Spleen (tissue), 11 donors: Measurements from ENCODE around the gene WDR44. TPM values are rescaled to one million over a fixed set of nuclear protein-coding genes. Genes with fewer than 3 reads are reported as not detected.

Source experiments
- DNase-seq: peaks from one replicate; pipeline ENCODE4 v3.0.0-alpha.2; 2020
- H3K27ac ChIP-seq, 8 donors: fragments of 200-600 bp; sonication (generic) in 7 of 8; 1 replicate in 4 of 8; 2 replicates in 4 of 8; pipeline versions ENCODE4 v1.5.0 to v1.8.0; 2016 to 2021; ENCODE audit warnings: inconsistent platforms in 4 of 8, mild to moderate bottlenecking in 4 of 8, moderate library complexity in 1 of 8
- H3K27me3 ChIP-seq, 7 donors: fragments of 200-600 bp; sonication (generic) in 6 of 7; replicated peaks in 1 of 7; 1 replicate in 4 of 7; 2 replicates in 3 of 7; pipeline versions ENCODE4 v1.5.0 to v1.8.0; 2016 to 2021; ENCODE audit warnings: inconsistent platforms in 3 of 7, mild to moderate bottlenecking in 1 of 7
- H3K36me3 ChIP-seq, 6 donors: fragments of 200-600 bp; sonication (generic) in 5 of 6; 1 replicate in 4 of 6; 2 replicates in 2 of 6; pipeline versions ENCODE4 v1.5.0 to v1.8.0; 2016 to 2021; ENCODE audit warnings: inconsistent platforms in 2 of 6
- H3K4me1 ChIP-seq, 6 donors: fragments of 200-600 bp; sonication (generic) in 5 of 6; 1 replicate in 3 of 6; 2 replicates in 3 of 6; pipeline versions ENCODE4 v1.5.0 to v1.8.0; 2016 to 2021; ENCODE audit warnings: inconsistent platforms in 3 of 6
- H3K4me3 ChIP-seq, 8 donors: fragments of 200-600 bp; sonication (generic) in 7 of 8; 1 replicate in 4 of 8; 2 replicates in 4 of 8; pipeline versions ENCODE4 v1.5.0 to v1.8.0; 2016 to 2021; ENCODE audit warnings: inconsistent platforms in 4 of 8, mild to moderate bottlenecking in 4 of 8, moderate library complexity in 2 of 8
- H3K9me3 ChIP-seq, 8 donors: fragments of 200-600 bp; sonication (generic) in 7 of 8; 1 replicate in 4 of 8; 2 replicates in 4 of 8; pipeline versions ENCODE4 v1.5.0 to v1.8.0; 2016 to 2021; ENCODE audit warnings: inconsistent platforms in 4 of 8
- CTCF ChIP-seq, 11 experiments: fragments of 200-600 bp in 7 of 11; fragments of 450-650 bp in 4 of 11; sonication (generic) in 4 of 11; IDR thresholded peaks in 8 of 11; conservative IDR thresholded peaks in 3 of 11; 1 replicate in 7 of 11; 2 replicates in 4 of 11; pipeline versions ENCODE4 v1.4.0 to v1.8.0; 2016 to 2021; ENCODE audit warnings: antibody characterized with exemption in 11 of 11, inconsistent platforms in 4 of 11, mild to moderate bottlenecking in 1 of 11
- POLR2A ChIP-seq, 3 donors: fragments of 450-650 bp; IDR thresholded peaks; one replicate each; pipeline ENCODE4 v1.5.1; 2017; ENCODE audit warnings: antibody characterized with exemption in 3 of 3, mild to moderate bottlenecking in 1 of 3
- POLR2AphosphoS5 ChIP-seq, 3 donors: sonication (generic); formaldehyde crosslinking; IDR thresholded peaks; one replicate each; pipeline ENCODE4 v1.5.1; 2017; ENCODE audit warnings: antibody characterized with exemption in 3 of 3
- WGBS, 5 donors: extraction: QIAGEN DNeasy Blood & Tissue Kit in 3 of 5; methylation state at CpG; one replicate each; pipeline versions ENCODE4 v1.1.5 to v1.1.7; 2013 to 2018; 5-methylcytosine and 5-hydroxymethylcytosine counted together
- intact Hi-C: fragments of 100-400 bp; cut with DNase I; formaldehyde crosslinking; loops from one replicate; pipeline ENCODE4 v1.15.0; 2023; ENCODE audit warnings: low total_unique reads
- polyA plus RNA-seq, 3 donors: library from polyadenylated mRNA; stranded (reverse); fragments of 200-250 nt; gene quantifications; one replicate each; pipeline ENCODE4 v1.2.1, GENCODE V29; 2013
- total RNA-seq, 7 donors: library from RNA; depleted of rRNA in 3 of 7; stranded (reverse); fragments of >200 nt in 3 of 7; fragmentation: NEBNext Ultra II Directional in 4 of 7; extraction: Animal tissue kit (Norgen Biotek cat#: 25700) in 4 of 7; gene quantifications; one replicate each; pipeline versions ENCODE4 v1.1.0 to v1.2.1, GENCODE V29; 2016 to 2021
- donor health status: healthy with polysubstance abuse.
- donor health status: DM: no; HTN: no; CAD: no; lungs with moderate emphysema.
- donor health status: DM: no; HTN: no; CAD: no.
- donor health status: Bipolar disorder and iron deficiency.
- donor health status: healthy.
- donor health status: DM: no; HTN: no; CAD: no.
- donor health status: DM: yes; HTN: yes; CAD: no.

Gene WDR44
- total and polyA plus RNA-seq, 10 donors: 3.5 to 24.5 (median 17.3) TPM

- Histone ChIP-seq H3K36me3 (no peaks in the 10 kb centered on the region), H3K27me3 (no peaks in the 10 kb centered on the region), H3K4me3 (peak overlapping the region in 7 of 8 donors; percentile 24 to 83 (median 60)), H3K4me1 (peaks cover 0 to 37% (median 23%) of the 10 kb centered on the region in 6 donors), H3K9me3 (no peaks in the 10 kb centered on the region), H3K27ac (peak overlapping the region; percentile 14 to 97 (median 94))
- no peak for DNase-seq
- WGBS, 5 donors: 17 to 67% (median 48%) methylated on average over 6 to 9 of the region's 9 CpGs
- intact Hi-C loops: no loop called here
- no peak for TF ChIP-seq CTCF (IDR thresholded peaks at IDR 0.05 in 8 of 11, conservative IDR thresholded peaks at IDR 0.05 in 3 of 11)
- TF ChIP-seq POLR2A (IDR thresholded peaks at IDR 0.05): no peak
- TF ChIP-seq POLR2AphosphoS5 (IDR thresholded peaks at IDR 0.05): no peak
Measured at GRCh38 chrX:118345045-118345463, 852 bp upstream of the WDR44 start.

GRCh38 chrX:118346258-118347094 is 570 bp downstream of the WDR44 start:
- Histone ChIP-seq H3K4me3 (peak overlapping the region; percentile 44 to 83 (median 60)), H3K27me3 (no peaks in the 10 kb centered on the region), H3K9me3 (no peaks in the 10 kb centered on the region), H3K4me1 (peaks cover 0 to 52% (median 34%) of the 10 kb centered on the region in 6 donors), H3K36me3 (no peaks in the 10 kb centered on the region), H3K27ac (peak overlapping the region; percentile 82 to 97 (median 94))
- intact Hi-C loops: no loop called here
- TF ChIP-seq POLR2AphosphoS5 (IDR thresholded peaks at IDR 0.05) (no peak), CTCF (IDR thresholded peaks at IDR 0.05 in 8 of 11, conservative IDR thresholded peaks at IDR 0.05 in 3 of 11) (peak in 1 of 11 experiments; percentile 2)
- 0 to 53% (median 2%) methylated on average over 39 to 51 of the region's 51 CpGs for WGBS, 5 donors
- peak; percentile 93 for DNase-seq

- intact Hi-C loops: no loop called here
- peaks cover 0 to 55% (median 34%) of the 10 kb centered on the region in 6 donors for H3K4me1 ChIP-seq
- TF ChIP-seq POLR2A (IDR thresholded peaks at IDR 0.05) (no peak), CTCF (IDR thresholded peaks at IDR 0.05 in 8 of 11, conservative IDR thresholded peaks at IDR 0.05 in 3 of 11) (no peak), POLR2AphosphoS5 (IDR thresholded peaks at IDR 0.05) (no peak)
- no peaks in the 10 kb centered on the region for H3K27me3 ChIP-seq
- DNase-seq: no peak
- 0 to 38% (median 1%) methylated on average over 11 of the region's 11 CpGs for WGBS, 5 donors
- H3K9me3 ChIP-seq: no peaks in the 10 kb centered on the region
- H3K27ac ChIP-seq: peak overlapping the region in 7 of 8 donors; percentile 90 to 97 (median 95)
- H3K36me3 ChIP-seq: no peaks in the 10 kb centered on the region
- peak overlapping the region; percentile 44 to 83 (median 60) for H3K4me3 ChIP-seq
Measured at GRCh38 chrX:118347131-118347530, 1.2 kb downstream of the WDR44 start.

- no peak for DNase-seq
- no peaks in the 10 kb centered on the region for H3K36me3 ChIP-seq
- intact Hi-C loops: no loop called here
- no peaks in the 10 kb centered on the region for H3K27me3 ChIP-seq
- no peak for TF ChIP-seq POLR2AphosphoS5 (IDR thresholded peaks at IDR 0.05)
- TF ChIP-seq CTCF (IDR thresholded peaks at IDR 0.05 in 8 of 11, conservative IDR thresholded peaks at IDR 0.05 in 3 of 11): no peak
- TF ChIP-seq POLR2A (IDR thresholded peaks at IDR 0.05): no peak
- peak overlapping the region in 7 of 8 donors; percentile 47 to 83 (median 61) for H3K4me3 ChIP-seq
- H3K27ac ChIP-seq: peak overlapping the region in 5 of 8 donors; percentile 29 to 97 (median 96)
- no peaks in the 10 kb centered on the region for H3K9me3 ChIP-seq
- peaks cover 0 to 60% (median 34%) of the 10 kb centered on the region in 6 donors for H3K4me1 ChIP-seq
- WGBS, 5 donors: 4 to 27% (median 16%) methylated on average over 3 of the region's 3 CpGs
Measured at GRCh38 chrX:118347736-118348135, 1.8 kb downstream of the WDR44 start.
